Measurements from ENCODE around the gene INS.

DNA sequence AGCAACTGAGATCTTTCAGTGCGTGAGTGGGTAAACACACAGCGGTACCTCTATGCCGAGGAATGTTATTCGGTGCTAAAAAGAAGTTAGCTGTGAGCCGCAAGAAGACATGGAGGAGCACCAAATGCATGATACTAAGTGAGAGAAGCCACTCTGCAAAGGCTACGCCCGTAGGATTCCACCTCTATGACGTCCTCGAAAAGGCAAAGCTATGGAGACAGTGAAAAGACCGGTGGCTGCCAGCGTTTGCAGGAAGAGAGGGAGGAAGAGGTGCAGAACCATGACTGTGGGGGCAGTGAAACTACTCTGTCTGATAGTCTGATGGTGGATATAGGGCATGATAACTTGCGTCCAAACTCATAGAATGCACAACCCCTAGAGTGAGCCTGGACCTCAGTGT is 50.5 kb downstream of the INS start:
- TF ChIP-seq, protein P1, sequence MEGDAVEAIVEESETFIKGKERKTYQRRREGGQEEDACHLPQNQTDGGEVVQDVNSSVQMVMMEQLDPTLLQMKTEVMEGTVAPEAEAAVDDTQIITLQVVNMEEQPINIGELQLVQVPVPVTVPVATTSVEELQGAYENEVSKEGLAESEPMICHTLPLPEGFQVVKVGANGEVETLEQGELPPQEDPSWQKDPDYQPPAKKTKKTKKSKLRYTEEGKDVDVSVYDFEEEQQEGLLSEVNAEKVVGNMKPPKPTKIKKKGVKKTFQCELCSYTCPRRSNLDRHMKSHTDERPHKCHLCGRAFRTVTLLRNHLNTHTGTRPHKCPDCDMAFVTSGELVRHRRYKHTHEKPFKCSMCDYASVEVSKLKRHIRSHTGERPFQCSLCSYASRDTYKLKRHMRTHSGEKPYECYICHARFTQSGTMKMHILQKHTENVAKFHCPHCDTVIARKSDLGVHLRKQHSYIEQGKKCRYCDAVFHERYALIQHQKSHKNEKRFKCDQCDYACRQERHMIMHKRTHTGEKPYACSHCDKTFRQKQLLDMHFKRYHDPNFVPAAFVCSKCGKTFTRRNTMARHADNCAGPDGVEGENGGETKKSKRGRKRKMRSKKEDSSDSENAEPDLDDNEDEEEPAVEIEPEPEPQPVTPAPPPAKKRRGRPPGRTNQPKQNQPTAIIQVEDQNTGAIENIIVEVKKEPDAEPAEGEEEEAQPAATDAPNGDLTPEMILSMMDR (IDR thresholded peaks at IDR 0.05) = no peak
- TF ChIP-seq ZC3H11A (IDR thresholded peaks at IDR 0.05) (no peak), SMC3 (IDR thresholded peaks at IDR 0.05) (no peak), RFX5 (IDR thresholded peaks at IDR 0.05) (no peak)
- TF ChIP-seq, protein P2, sequence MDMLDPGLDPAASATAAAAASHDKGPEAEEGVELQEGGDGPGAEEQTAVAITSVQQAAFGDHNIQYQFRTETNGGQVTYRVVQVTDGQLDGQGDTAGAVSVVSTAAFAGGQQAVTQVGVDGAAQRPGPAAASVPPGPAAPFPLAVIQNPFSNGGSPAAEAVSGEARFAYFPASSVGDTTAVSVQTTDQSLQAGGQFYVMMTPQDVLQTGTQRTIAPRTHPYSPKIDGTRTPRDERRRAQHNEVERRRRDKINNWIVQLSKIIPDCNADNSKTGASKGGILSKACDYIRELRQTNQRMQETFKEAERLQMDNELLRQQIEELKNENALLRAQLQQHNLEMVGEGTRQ (IDR thresholded peaks at IDR 0.05) = no peak

Measured in A549 (cell line).